ENCODE results near the gene KICS2. TPM values are rescaled to one million over a fixed set of nuclear protein-coding genes. Genes with fewer than 3 reads are reported as not detected.

KICS2 gene
- 8.0 and 13.0 TPM in 2 replicates for total RNA-seq

GRCh38 chr12:64222009-64222765, at the start of gene KICS2:
Gene KICS2, minus strand, starts transcription at chr12:64222296. Its CDS starts 59 bp downstream, at chr12:64222237.

Other genes with a start within 250 kb of the KICS2 start
- gene C12orf56, start 168.5 kb upstream of the KICS2 start, total RNA-seq = 0.85 and 0.96 TPM in 2 replicates
- gene XPOT, start 182.1 kb upstream of the KICS2 start, total RNA-seq = 117 and 187 TPM in 2 replicates
- gene TBK1, start 229.8 kb upstream of the KICS2 start, total RNA-seq = 18.1 and 20.5 TPM in 2 replicates

Data from tracheal epithelial cell (primary cell).